Astrocyte of the spinal cord (primary cell): ENCODE results near the gene RAB31.

ENCODE experiments used
- DNase-seq: peaks from one replicate; pipeline ENCODE4 v3.0.0; 2011; ENCODE audit warnings: low read depth, low spot score
- H3K4me3 ChIP-seq: 2 replicates; pipeline ENCODE4 v1.5.1; 2011; ENCODE audit warnings: low read depth, mild to moderate bottlenecking, low read length, moderate library complexity
- CTCF ChIP-seq: IDR thresholded peaks from 2 replicates; pipeline ENCODE4 v1.5.1; 2012; ENCODE audit warnings: low read depth, mild to moderate bottlenecking, low read length, inconsistent platforms
- in situ Hi-C: cut with HindIII; loops from 2 replicates; pipeline ENCODE4 v1.10.0; 2017; ENCODE audit warnings: low sequenced_read_pairs

RAB31 gene

GRCh38 chr18:9683418-9684396, 24.4 kb upstream of the RAB31 start:
- no peak overlapping the region for H3K4me3 ChIP-seq
- peak; percentile 70 for TF ChIP-seq CTCF
- in situ Hi-C loops, result no loop called here
- peak; percentile 79 for DNase-seq

GRCh38 chr18:9684881-9685614, 23.1 kb upstream of the RAB31 start:
- TF ChIP-seq CTCF, result no peak
- peak; percentile 64 for DNase-seq
- no peak overlapping the region for H3K4me3 ChIP-seq
- in situ Hi-C loops, result no loop called here

- H3K4me3 ChIP-seq, result no peak overlapping the region
- no peak for TF ChIP-seq CTCF
- in situ Hi-C loops, result no loop called here
- DNase-seq, result no peak
Measured at GRCh38 chr18:9685615-9685890, 22.5 kb upstream of the RAB31 start.

GRCh38 chr18:9688036-9688741, 19.9 kb upstream of the RAB31 start:
- DNase-seq, result peak; percentile 52
- no peak for TF ChIP-seq CTCF
- in situ Hi-C loops, result no loop called here
- H3K4me3 ChIP-seq, result no peak overlapping the region

- no peak for TF ChIP-seq CTCF
- no peak for DNase-seq
- in situ Hi-C loops, result no loop called here
- no peak overlapping the region for H3K4me3 ChIP-seq
Measured at GRCh38 chr18:9689253-9689652, 18.8 kb upstream of the RAB31 start.

- no peak for DNase-seq
- in situ Hi-C loops, result no loop called here
- TF ChIP-seq CTCF, result no peak
- H3K4me3 ChIP-seq, result no peak overlapping the region
Measured at GRCh38 chr18:9690418-9691188, 17.5 kb upstream of the RAB31 start.
